ENCODE measurements around the gene ETNK2.

DNA sequence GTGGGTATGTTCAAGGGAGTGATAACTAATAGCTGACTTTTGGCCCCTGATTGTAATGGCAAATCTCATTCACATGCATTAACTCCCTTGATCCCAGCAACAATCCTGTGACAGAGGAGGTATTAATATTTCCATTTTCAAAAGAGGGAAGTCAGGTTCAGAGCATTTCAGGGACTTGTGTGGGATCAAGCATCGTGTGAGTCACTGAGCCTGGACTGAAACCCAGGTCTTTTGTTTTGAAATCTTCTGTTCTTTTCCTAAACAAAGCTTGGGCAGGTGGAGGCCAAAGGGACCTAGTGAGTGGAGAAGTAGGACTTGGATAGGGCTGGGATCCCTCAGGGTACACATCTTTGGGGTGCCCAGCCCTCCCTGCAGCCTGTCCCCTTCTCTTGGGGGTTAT lies 37.9 kb downstream of the ETNK2 start:
- TF ChIP-seq EZH2 (IDR thresholded peaks at IDR 0.05; ENCODE audit: insufficient read depth, poor library complexity, severe bottlenecking) (no peak), EZH2phosphoT487 (IDR thresholded peaks at IDR 0.05; ENCODE audit: insufficient read depth, low read depth) (no peak)
